ENCODE measurements around the gene EHBP1.

DNA sequence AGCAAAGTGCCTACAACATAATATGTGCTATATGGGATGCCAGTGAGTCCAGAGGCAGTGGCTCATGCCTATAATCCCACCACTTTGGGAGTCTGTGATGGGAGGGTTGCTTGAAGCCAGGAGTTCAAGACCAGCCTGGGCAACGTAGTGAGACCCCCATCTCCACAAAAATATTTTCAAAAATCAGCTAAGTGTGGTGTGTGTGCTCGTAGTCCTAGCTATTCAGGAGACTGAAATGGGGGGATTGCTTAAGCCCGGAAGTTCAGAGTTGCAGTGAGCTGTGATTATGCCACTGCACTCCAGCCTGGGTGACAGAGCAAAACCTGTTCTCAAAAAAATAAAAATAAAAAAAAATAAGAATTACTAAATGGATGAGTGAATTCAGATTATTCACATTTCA is 368.5 kb downstream of the EHBP1 start:
- TF ChIP-seq, protein P1, sequence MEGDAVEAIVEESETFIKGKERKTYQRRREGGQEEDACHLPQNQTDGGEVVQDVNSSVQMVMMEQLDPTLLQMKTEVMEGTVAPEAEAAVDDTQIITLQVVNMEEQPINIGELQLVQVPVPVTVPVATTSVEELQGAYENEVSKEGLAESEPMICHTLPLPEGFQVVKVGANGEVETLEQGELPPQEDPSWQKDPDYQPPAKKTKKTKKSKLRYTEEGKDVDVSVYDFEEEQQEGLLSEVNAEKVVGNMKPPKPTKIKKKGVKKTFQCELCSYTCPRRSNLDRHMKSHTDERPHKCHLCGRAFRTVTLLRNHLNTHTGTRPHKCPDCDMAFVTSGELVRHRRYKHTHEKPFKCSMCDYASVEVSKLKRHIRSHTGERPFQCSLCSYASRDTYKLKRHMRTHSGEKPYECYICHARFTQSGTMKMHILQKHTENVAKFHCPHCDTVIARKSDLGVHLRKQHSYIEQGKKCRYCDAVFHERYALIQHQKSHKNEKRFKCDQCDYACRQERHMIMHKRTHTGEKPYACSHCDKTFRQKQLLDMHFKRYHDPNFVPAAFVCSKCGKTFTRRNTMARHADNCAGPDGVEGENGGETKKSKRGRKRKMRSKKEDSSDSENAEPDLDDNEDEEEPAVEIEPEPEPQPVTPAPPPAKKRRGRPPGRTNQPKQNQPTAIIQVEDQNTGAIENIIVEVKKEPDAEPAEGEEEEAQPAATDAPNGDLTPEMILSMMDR (IDR thresholded peaks at IDR 0.05) = no peak
- TF ChIP-seq POLR2AphosphoS5 (IDR thresholded peaks at IDR 0.05; ENCODE audit: low read depth, low read length) = no peak
- no peak for TF ChIP-seq FOXM1 (IDR thresholded peaks at IDR 0.05; ENCODE audit: low read depth)
- TF ChIP-seq EZH2phosphoT487 (IDR thresholded peaks at IDR 0.05; ENCODE audit: borderline replicate concordance, low read depth) = no peak
- no peak for TF ChIP-seq EP300 (IDR thresholded peaks at IDR 0.05; ENCODE audit: borderline replicate concordance in 1 of 2, low read depth in 1 of 2, low read length in 1 of 2)
- TF ChIP-seq CHD2 (IDR thresholded peaks at IDR 0.05; ENCODE audit: low read length, partially characterized antibody) = no peak
